WTC11 (cell line): Measurements from ENCODE around the gene ATG13. TPM values are rescaled to one million over a fixed set of nuclear protein-coding genes. Genes with fewer than 3 reads are reported as not detected.

Source experiments
- ATAC-seq: fragments of 200-7000 bp; cut with Tn5 transposase; 2 replicates; pipeline ENCODE4 v1.10.0; 2021; ENCODE audit warnings: mild to moderate bottlenecking, moderate library complexity
- CTCF ChIA-PET: fragments of 300-600 bp; sonication (Branson Sonifier 250); formaldehyde crosslinking; loops from one replicate; lab custom pipeline; 2021; ENCODE audit warnings: antibody characterized with exemption; lab: Charles Lee
- POLR2A ChIA-PET: fragments of 350-600 bp; sonication (Branson Sonifier 250); formaldehyde crosslinking; loops from one replicate; lab custom pipeline; 2021; ENCODE audit warnings: antibody characterized with exemption; lab: Charles Lee
- DNase-seq: peaks from one replicate; pipeline ENCODE4 v3.0.0; 2021; ENCODE audit warnings: low spot score
- H3K27ac Mint-ChIP-seq: 2 replicates; pipeline ENCODE4 v1.8.0; 2021; ENCODE audit warnings: mixed read lengths
- H3K27me3 Mint-ChIP-seq: 2 replicates; pipeline ENCODE4 v1.8.0; 2021; ENCODE audit warnings: low read depth, mild to moderate bottlenecking, moderate library complexity, mixed read lengths
- H3K36me3 Mint-ChIP-seq: 2 replicates; pipeline ENCODE4 v1.8.0; 2021; ENCODE audit warnings: mixed read lengths
- H3K4me1 Mint-ChIP-seq: 2 replicates; pipeline ENCODE4 v1.8.0; 2022; ENCODE audit warnings: mixed read lengths
- H3K4me3 Mint-ChIP-seq: 2 replicates; pipeline ENCODE4 v1.8.0; 2021; ENCODE audit warnings: mild to moderate bottlenecking, moderate library complexity, mixed read lengths
- H3K9me3 Mint-ChIP-seq: 2 replicates; pipeline ENCODE4 v1.8.0; 2021; ENCODE audit warnings: mixed read lengths
- ATF6 ChIP-seq: sonication (generic); formaldehyde crosslinking; IDR thresholded peaks from 2 replicates; pipeline ENCODE4 v1.8.1; 2023; ENCODE audit warnings: mild to moderate bottlenecking, missing genetic modification reagents
- E2F5 ChIP-seq: sonication (generic); formaldehyde crosslinking; IDR thresholded peaks from 2 replicates; pipeline ENCODE4 v1.8.1; 2022; ENCODE audit warnings: mild to moderate bottlenecking, moderate library complexity, missing genetic modification reagents
- ERG ChIP-seq: fragments of 250-450 bp; sonication (Bioruptor Pico); IDR thresholded peaks from 2 replicates; pipeline ENCODE4 v1.8.0; 2021; ENCODE audit warnings: mild to moderate bottlenecking
- FOXJ3 ChIP-seq: sonication (generic); formaldehyde crosslinking; IDR thresholded peaks from 2 replicates; pipeline ENCODE4 v1.9.0; 2021; ENCODE audit warnings: missing genetic modification reagents, mild to moderate bottlenecking, borderline replicate concordance
- FOXK1 ChIP-seq: sonication (generic); formaldehyde crosslinking; IDR thresholded peaks from 2 replicates; pipeline ENCODE4 v1.8.0; 2022; ENCODE audit warnings: mild to moderate bottlenecking, moderate library complexity, missing genetic modification reagents
- FOXP1 ChIP-seq: sonication (generic); formaldehyde crosslinking; IDR thresholded peaks from 2 replicates; pipeline ENCODE4 v1.8.0; 2022; ENCODE audit warnings: missing genetic modification reagents, mild to moderate bottlenecking, moderate library complexity, borderline replicate concordance
- MXD4 ChIP-seq: fragments of 250-450 bp; sonication (Bioruptor Pico); IDR thresholded peaks from 2 replicates; pipeline ENCODE4 v1.8.0; 2021; ENCODE audit warnings: mild to moderate bottlenecking, moderate library complexity, borderline replicate concordance
- MYBL2 ChIP-seq: sonication (generic); formaldehyde crosslinking; IDR thresholded peaks from 2 replicates; pipeline ENCODE4 v1.8.1; 2023; ENCODE audit warnings: mild to moderate bottlenecking, moderate library complexity, missing genetic modification reagents
- NFYB ChIP-seq: sonication (generic); formaldehyde crosslinking; conservative IDR thresholded peaks from 2 replicates; pipeline ENCODE4 v1.8.0; 2022; ENCODE audit warnings: low read depth, missing genetic modification reagents
- NR3C1 ChIP-seq: sonication (generic); formaldehyde crosslinking; conservative IDR thresholded peaks from 2 replicates; pipeline ENCODE4 v1.8.1; 2023; ENCODE audit warnings: low read depth, mild to moderate bottlenecking, missing genetic modification reagents
- RELA ChIP-seq: sonication (generic); formaldehyde crosslinking; IDR thresholded peaks from 2 replicates; pipeline ENCODE4 v1.8.1; 2022; ENCODE audit warnings: missing genetic modification reagents, mild to moderate bottlenecking, borderline replicate concordance
- SMAD4 ChIP-seq: sonication (generic); formaldehyde crosslinking; IDR thresholded peaks from 2 replicates; pipeline ENCODE4 v1.8.0; 2022; ENCODE audit warnings: mild to moderate bottlenecking, missing genetic modification reagents
- SOX15 ChIP-seq: fragments of 250-450 bp; sonication (Bioruptor Pico); IDR thresholded peaks from 2 replicates; pipeline ENCODE4 v1.9.0; 2021; ENCODE audit warnings: mild to moderate bottlenecking
- TCF7 ChIP-seq: sonication (generic); formaldehyde crosslinking; IDR thresholded peaks from 2 replicates; pipeline ENCODE4 v1.8.0; 2022; ENCODE audit warnings: mild to moderate bottlenecking, low read depth, missing genetic modification reagents, moderate library complexity
- ZBTB21 ChIP-seq: sonication (generic); formaldehyde crosslinking; IDR thresholded peaks from 2 replicates; pipeline ENCODE4 v1.8.1; 2023; ENCODE audit warnings: mild to moderate bottlenecking, missing genetic modification reagents, borderline replicate concordance
- ZBTB43 ChIP-seq: sonication (generic); formaldehyde crosslinking; IDR thresholded peaks from 2 replicates; pipeline ENCODE4 v1.8.1; 2023; ENCODE audit warnings: mild to moderate bottlenecking, missing genetic modification reagents
- ZNF423 ChIP-seq: fragments of 250-450 bp; sonication (Bioruptor Pico); IDR thresholded peaks from 2 replicates; pipeline ENCODE4 v2.1.2; 2022; ENCODE audit warnings: mild to moderate bottlenecking, moderate library complexity
- total RNA-seq: library from RNA; stranded (reverse); gene quantifications from 3 replicates; pipeline ENCODE4 v1.2.3, GENCODE V29; 2021
- TF ChIP-seq, protein P1 (sequence below): sonication (generic); formaldehyde crosslinking; IDR thresholded peaks from 2 replicates; pipeline ENCODE4 v1.8.0; 2023; ENCODE audit warnings: missing genetic modification reagents
- TF ChIP-seq, protein P2 (sequence below): fragments of 250-450 bp; sonication (Bioruptor Pico); conservative IDR thresholded peaks from 2 replicates; pipeline ENCODE4 v1.9.0; 2021; ENCODE audit warnings: mild to moderate bottlenecking
- TF ChIP-seq, protein P3 (sequence below): sonication (generic); formaldehyde crosslinking; IDR thresholded peaks from 2 replicates; pipeline ENCODE4 v1.8.0; 2022; ENCODE audit warnings: mild to moderate bottlenecking, missing genetic modification reagents
- TF ChIP-seq, protein P4 (sequence below): sonication (generic); formaldehyde crosslinking; IDR thresholded peaks from 2 replicates; pipeline ENCODE4 v1.8.1; 2022; ENCODE audit warnings: mild to moderate bottlenecking, missing genetic modification reagents, moderate library complexity, borderline replicate concordance

The ATG13 gene
- total RNA-seq, 1 experiment from 2014 or later: 85.4 TPM

DNA sequence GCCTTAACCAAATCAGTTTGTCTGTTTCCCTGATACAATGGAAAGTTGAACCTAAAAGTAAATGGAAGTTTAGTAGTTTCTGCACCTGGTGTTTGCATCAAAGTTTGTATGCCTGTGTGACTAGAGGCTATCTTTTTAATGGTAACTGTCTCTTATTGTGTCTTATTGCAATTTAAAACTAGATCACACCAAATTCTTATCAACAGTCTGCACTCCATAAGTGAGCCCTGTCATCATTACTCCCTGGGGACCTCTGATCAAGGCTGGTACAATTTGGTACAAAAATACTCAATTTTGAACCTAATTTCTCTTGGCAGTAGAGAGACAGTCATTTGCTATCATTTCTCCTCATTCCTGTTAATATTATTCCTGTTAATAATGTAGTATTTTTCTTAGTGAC is 45.0 kb downstream of the ATG13 start (continued):
- TF ChIP-seq ZBTB43 (CRISPR knock-in tag) (no peak), ATF6 (CRISPR knock-in tag) (no peak), MXD4 (CRISPR knock-in tag) (no peak), MYBL2 (no peak), TCF7 (CRISPR knock-in tag) (no peak), ZBTB21 (CRISPR knock-in tag) (no peak), ZNF423 (no peak), FOXK1 (CRISPR knock-in tag) (no peak)
- TF ChIP-seq, protein P1, sequence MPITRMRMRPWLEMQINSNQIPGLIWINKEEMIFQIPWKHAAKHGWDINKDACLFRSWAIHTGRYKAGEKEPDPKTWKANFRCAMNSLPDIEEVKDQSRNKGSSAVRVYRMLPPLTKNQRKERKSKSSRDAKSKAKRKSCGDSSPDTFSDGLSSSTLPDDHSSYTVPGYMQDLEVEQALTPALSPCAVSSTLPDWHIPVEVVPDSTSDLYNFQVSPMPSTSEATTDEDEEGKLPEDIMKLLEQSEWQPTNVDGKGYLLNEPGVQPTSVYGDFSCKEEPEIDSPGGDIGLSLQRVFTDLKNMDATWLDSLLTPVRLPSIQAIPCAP (CRISPR knock-in tag): no peak

GRCh38 chr11:46663277-46663940 is 46.1 kb downstream of the ATG13 start:
- DNase-seq (no peak), ATAC-seq (no peak)
- no peaks in the 10 kb centered on the region for H3K4me1 Mint-ChIP-seq
- H3K9me3 Mint-ChIP-seq: no peaks in the 10 kb centered on the region
- H3K27ac Mint-ChIP-seq: peak overlapping the region; percentile 32; the same call in 1 of the 2 replicates
- TF ChIP-seq NR3C1 (CRISPR knock-in tag) (no peak), SOX15 (CRISPR knock-in tag) (no peak)
- ChIA-PET CTCF (no interaction called here), POLR2A (no interaction called here)
- H3K27me3 Mint-ChIP-seq: no peaks in the 10 kb centered on the region
- no peak overlapping the region for H3K4me3 Mint-ChIP-seq
- H3K36me3 Mint-ChIP-seq: peaks cover 48% of the 10 kb centered on the region

DNA sequence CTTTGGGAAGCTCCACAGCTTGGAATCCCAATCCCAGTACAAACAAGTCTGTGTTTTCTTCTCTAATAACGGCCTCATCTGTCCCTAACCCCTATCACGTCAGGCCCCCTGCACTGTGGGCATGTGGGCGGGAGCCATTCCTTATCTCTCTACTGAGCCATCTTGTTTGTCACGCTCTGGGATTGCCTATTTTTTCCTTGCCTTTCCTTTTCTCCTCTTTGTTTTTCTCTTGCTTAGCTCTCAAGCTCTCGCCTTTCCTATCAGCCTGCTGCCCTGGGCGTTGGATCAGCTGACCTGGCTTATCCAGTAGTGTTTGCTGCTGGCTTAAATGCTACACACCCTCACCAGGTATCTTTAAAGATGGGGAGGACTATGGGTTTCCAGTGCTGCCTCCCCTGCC is 47.3 kb downstream of the ATG13 start:
- ChIA-PET POLR2A (no interaction called here), CTCF (interaction anchor here (0.8 kb wide), 1 partner anchor 36 kb away, joined by 3 read pairs; the partner anchor contains the start of genes ARHGAP1 and ZNF408)
- Mint-ChIP-seq H3K4me1 (no peaks in the 10 kb centered on the region), H3K27ac (no peak overlapping the region; the same call in 1 of the 2 replicates), H3K9me3 (no peaks in the 10 kb centered on the region), H3K36me3 (peaks cover 48% of the 10 kb centered on the region), H3K27me3 (no peaks in the 10 kb centered on the region), H3K4me3 (no peak overlapping the region)
- no peak for DNase-seq
- no peak for ATAC-seq
- TF ChIP-seq SMAD4 (CRISPR knock-in tag) (no peak), RELA (CRISPR knock-in tag) (no peak), FOXJ3 (CRISPR knock-in tag) (no peak), NFYB (CRISPR knock-in tag) (no peak), ERG (CRISPR knock-in tag) (no peak), E2F5 (CRISPR knock-in tag) (no peak), FOXP1 (no peak)
- TF ChIP-seq, protein P2, sequence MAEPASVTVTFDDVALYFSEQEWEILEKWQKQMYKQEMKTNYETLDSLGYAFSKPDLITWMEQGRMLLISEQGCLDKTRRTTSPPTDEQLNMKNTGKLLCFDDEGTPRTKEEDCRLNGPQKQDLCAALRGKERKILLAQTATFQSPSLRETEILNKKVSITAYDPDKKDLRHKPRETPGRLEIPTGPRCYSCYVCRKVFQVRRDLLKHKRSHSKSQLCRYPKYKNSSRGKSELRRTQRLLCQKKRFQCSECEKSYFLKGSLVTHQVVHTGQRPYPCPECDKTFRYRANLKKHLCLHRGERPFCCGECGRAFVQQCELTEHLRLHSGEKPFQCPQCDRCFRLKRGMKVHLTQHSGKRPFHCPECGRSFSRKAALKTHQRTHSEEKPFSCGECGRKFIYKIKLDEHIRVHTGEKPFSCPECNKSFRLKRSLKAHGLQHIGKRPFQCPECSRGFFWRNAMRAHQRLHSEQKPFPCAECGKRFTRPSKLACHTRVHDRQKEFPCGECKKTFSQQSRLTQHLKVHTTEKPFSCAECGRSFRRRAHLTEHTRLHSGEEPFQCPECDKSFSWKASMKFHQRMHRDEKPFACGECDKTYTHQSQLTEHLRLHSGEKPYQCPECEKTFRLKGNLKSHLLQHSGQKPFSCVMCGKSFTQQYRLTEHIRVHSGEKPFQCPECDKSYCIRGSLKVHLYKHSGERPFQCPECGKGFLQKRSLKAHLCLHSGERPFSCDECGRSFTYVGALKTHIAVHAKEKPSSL (CRISPR knock-in tag): no peak
- TF ChIP-seq, protein P3, sequence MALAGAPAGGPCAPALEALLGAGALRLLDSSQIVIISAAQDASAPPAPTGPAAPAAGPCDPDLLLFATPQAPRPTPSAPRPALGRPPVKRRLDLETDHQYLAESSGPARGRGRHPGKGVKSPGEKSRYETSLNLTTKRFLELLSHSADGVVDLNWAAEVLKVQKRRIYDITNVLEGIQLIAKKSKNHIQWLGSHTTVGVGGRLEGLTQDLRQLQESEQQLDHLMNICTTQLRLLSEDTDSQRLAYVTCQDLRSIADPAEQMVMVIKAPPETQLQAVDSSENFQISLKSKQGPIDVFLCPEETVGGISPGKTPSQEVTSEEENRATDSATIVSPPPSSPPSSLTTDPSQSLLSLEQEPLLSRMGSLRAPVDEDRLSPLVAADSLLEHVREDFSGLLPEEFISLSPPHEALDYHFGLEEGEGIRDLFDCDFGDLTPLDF (CRISPR knock-in tag): no peak
- TF ChIP-seq, protein P4, sequence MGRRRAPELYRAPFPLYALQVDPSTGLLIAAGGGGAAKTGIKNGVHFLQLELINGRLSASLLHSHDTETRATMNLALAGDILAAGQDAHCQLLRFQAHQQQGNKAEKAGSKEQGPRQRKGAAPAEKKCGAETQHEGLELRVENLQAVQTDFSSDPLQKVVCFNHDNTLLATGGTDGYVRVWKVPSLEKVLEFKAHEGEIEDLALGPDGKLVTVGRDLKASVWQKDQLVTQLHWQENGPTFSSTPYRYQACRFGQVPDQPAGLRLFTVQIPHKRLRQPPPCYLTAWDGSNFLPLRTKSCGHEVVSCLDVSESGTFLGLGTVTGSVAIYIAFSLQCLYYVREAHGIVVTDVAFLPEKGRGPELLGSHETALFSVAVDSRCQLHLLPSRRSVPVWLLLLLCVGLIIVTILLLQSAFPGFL: no peak
